A549 treated with CpdA at 1 μM for 4 hours (cell line): ENCODE results near the gene MMADHC. TPM values are rescaled to one million over a fixed set of nuclear protein-coding genes. Genes with fewer than 3 reads are reported as not detected.

Source experiments
- total RNA-seq: library from RNA; stranded (reverse); fragments of 200-300 nt; extraction: Qiagen RNA extraction; gene quantifications from 5 replicates; pipeline ENCODE4 v1.2.3, GENCODE V29; 2022; ENCODE audit warnings: low read depth

The MMADHC gene
- total RNA-seq = 91.0 to 111 TPM (median 92.2 TPM) in 5 replicates

GRCh38 chr2:149587220-149587949, at the start of gene MMADHC:
MMADHC (minus strand) TSS chr2:149587775; CDS start chr2:149587097, 678 bp downstream.

